ENCODE measurements around the gene ZFP42.
A peak's percentile ranks its signal among the peaks of the same experiment; 100 is the strongest.
"Not testable (repeated sequence)": the region's sequence is repeated elsewhere in the genome, so short reads cannot be mapped to it uniquely, and the experiment has no call there.

Gene ZFP42

DNA sequence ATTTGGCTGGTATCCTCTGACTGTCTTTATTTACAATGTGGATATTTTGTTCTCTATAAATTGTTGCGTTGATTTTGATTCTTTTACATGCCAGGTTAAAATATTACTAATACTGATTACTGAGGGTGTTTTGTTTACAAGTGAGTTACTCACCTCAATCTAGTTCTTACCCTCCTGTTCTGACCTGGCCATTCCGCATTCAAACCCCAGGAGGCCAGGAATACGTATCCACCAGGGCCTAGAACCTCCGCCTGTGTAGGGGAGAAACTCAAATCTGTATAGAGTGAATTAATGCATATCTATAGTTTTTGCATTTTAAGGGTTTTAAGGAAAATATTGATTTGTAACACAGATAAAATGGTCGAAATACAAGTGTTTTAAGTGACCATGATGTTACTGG is 2.6 kb upstream of the ZFP42 start:
- TF ChIP-seq, protein P1, sequence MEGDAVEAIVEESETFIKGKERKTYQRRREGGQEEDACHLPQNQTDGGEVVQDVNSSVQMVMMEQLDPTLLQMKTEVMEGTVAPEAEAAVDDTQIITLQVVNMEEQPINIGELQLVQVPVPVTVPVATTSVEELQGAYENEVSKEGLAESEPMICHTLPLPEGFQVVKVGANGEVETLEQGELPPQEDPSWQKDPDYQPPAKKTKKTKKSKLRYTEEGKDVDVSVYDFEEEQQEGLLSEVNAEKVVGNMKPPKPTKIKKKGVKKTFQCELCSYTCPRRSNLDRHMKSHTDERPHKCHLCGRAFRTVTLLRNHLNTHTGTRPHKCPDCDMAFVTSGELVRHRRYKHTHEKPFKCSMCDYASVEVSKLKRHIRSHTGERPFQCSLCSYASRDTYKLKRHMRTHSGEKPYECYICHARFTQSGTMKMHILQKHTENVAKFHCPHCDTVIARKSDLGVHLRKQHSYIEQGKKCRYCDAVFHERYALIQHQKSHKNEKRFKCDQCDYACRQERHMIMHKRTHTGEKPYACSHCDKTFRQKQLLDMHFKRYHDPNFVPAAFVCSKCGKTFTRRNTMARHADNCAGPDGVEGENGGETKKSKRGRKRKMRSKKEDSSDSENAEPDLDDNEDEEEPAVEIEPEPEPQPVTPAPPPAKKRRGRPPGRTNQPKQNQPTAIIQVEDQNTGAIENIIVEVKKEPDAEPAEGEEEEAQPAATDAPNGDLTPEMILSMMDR (conservative IDR thresholded peaks at IDR 0.05; ENCODE audit: low read depth, low read length), result no peak
- H3K4me3 ChIP-seq (ENCODE audit: low read depth, low read length), result no peak overlapping the region
- no peak for DNase-seq (ENCODE audit: low read depth)

DNA sequence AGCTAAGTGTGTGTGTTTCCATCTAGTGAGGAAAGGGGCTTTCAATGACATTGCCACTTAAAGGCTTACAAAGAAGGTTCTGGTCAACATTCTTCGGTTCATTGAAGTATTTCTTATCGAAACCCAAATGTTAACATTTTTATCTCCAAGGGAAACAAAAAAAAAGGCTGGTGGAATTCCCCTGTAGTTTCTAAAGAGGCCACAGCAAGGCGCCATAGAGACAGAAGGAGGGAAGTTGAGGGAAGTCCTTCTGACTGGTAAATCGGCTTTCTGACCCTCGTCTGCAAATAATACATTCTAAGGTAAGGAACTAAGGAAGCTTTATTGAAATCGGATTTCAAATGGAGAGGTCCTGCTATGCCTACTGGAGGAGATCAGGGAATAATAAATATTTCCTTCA is 1.7 kb upstream of the ZFP42 start:
- no peak overlapping the region for H3K4me3 ChIP-seq (ENCODE audit: low read depth, low read length)
- no peak for DNase-seq (ENCODE audit: low read depth)
- TF ChIP-seq, protein P1 (conservative IDR thresholded peaks at IDR 0.05; ENCODE audit: low read depth, low read length), result peak; percentile 18

DNA sequence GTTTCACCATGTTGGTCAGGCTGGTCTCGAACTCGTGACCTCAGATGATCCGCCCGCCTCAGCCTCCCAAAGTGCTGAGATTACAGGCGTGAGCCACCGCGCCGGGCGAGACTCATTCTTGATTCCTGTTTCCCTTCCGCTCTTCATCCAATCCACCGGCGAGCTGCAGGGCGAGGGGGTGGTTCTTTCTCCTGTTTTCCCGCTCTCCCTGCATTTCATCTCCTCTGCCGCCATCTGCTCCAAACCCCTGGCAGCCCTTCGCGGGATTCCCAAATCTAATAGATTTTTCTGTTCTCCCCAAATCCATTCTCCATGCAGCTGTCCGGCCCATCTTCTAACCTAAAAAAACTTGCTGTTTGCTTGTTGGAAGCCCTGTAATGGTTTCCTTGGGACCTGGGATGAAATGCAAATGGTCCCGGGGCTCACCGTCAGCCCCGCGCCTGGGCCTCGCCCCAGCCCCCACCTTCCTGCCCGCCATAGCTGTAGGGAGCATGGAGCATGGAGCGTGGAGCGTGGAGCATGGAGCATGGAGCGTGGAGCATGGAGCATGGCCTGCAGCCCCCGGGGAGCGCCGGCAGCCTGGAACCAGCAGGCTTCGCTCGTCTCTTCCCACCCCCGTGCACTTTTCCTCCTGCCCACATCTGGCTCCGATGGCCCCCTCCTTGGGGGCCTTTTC is 1.1 kb downstream of the ZFP42 start:
- H3K4me3 ChIP-seq (ENCODE audit: low read depth, low read length), result no peak overlapping the region
- DNase-seq (ENCODE audit: low read depth), result no peak
- TF ChIP-seq, protein P1 (conservative IDR thresholded peaks at IDR 0.05; ENCODE audit: low read depth, low read length), result no peak

DNA sequence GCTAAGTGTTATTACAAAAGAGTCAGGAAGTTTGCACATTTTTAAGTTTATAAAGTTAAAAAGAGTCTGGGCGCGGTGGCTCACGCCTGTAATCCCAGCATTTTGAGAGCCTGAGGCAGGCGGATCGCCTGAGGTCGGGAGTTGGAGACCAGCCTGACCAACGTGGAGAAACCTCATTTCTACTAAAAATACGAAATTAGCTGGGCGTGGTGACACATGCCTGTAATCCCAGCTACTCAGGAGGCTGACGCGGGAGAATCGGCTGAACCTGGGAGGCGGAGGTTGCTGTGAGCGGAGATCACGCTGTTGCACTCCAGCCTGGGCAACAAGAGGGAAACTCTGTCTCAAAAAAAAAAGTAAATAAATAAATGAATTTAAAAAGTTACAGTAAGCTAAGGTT is 2.4 kb downstream of the ZFP42 start:
- not testable (repeated sequence) for DNase-seq (ENCODE audit: low read depth); H3K4me3 ChIP-seq (ENCODE audit: low read depth, low read length)

DNA sequence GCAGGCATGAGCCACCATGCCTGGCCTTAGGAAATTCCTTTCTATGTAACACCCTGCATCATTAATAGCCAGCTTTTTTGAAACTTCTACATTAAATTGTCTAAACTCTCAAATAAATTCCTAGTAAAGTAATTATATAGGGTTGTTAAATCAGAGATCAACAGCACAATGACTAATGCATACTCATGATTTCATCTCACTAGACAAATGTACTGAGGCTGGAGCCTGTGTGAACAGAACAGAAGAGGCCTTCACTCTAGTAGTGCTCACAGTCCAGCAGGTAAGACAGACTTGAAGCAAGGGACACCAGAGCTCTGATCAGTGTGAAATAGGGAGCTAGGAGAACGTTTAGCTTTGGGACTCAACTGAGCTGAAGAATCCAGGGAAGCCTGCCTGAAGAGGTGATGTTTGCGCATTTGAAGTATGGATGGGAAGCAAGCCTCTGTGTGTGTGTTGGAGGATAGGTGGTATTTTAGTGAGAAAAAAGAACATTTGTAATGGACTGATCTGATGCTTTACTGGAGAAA is 3.9 kb downstream of the ZFP42 start:
- TF ChIP-seq, protein P1 (conservative IDR thresholded peaks at IDR 0.05; ENCODE audit: low read depth, low read length), result no peak
- no peak for DNase-seq (ENCODE audit: low read depth)
- no peak overlapping the region for H3K4me3 ChIP-seq (ENCODE audit: low read depth, low read length)

DNA sequence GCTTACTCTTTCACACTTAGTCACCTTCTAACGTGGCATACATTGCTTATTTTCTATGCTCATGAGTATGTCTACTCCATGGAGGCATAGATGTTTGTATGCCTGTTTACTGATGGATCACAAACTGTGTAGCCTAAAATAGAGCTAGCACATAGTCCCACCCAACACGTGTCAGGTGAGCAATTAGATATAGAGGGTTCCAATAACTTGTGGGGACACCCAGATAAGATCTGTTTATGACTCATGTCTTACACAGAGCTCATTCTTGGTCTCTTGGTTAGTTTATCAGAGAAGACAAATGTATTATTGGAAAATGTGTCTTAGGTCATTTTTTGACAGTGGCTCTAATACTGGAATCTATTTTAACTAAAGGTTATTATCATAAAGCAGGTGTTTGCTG is 6.8 kb downstream of the ZFP42 start:
- H3K4me3 ChIP-seq (ENCODE audit: low read depth, low read length), result no peak overlapping the region
- DNase-seq (ENCODE audit: low read depth), result no peak

DNA sequence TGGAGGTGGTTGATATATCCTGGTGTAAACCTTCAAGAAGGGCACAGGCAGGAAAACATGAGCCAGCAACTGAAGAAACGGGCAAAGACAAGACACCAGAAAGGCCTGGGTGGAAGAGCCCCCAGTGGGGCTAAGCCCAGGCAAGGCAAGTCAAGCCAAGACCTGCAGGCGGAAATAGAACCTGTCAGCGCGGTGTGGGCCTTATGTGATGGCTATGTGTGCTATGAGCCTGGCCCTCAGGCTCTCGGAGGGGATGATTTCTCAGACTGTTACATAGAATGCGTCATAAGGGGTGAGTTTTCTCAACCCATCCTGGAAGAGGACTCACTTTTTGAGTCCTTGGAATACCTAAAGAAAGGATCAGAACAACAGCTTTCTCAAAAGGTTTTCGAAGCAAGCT is 7.2 kb downstream of the ZFP42 start:
- no peak for DNase-seq (ENCODE audit: low read depth)

More for the DNA sequence above, 6.8 kb downstream of the ZFP42 start:
- TF ChIP-seq, protein P1 (conservative IDR thresholded peaks at IDR 0.05; ENCODE audit: low read depth, low read length), result no peak

More for the DNA sequence above, 7.2 kb downstream of the ZFP42 start:
- no peak overlapping the region for H3K4me3 ChIP-seq (ENCODE audit: low read depth, low read length)
- TF ChIP-seq, protein P1 (conservative IDR thresholded peaks at IDR 0.05; ENCODE audit: low read depth, low read length), result no peak

Data from choroid plexus epithelial cell (primary cell).